Astrocyte of the spinal cord (primary cell): ENCODE measurements around the gene ANKMY1.

Experiments used
- DNase-seq: peaks from one replicate; pipeline ENCODE4 v3.0.0; 2011; ENCODE audit warnings: low read depth, low spot score
- H3K4me3 ChIP-seq: 2 replicates; pipeline ENCODE4 v1.5.1; 2011; ENCODE audit warnings: low read depth, mild to moderate bottlenecking, low read length, moderate library complexity
- CTCF ChIP-seq: IDR thresholded peaks from 2 replicates; pipeline ENCODE4 v1.5.1; 2012; ENCODE audit warnings: low read depth, mild to moderate bottlenecking, low read length, inconsistent platforms
- in situ Hi-C: cut with HindIII; loops from 2 replicates; pipeline ENCODE4 v1.10.0; 2017; ENCODE audit warnings: low sequenced_read_pairs

The ANKMY1 gene

DNA sequence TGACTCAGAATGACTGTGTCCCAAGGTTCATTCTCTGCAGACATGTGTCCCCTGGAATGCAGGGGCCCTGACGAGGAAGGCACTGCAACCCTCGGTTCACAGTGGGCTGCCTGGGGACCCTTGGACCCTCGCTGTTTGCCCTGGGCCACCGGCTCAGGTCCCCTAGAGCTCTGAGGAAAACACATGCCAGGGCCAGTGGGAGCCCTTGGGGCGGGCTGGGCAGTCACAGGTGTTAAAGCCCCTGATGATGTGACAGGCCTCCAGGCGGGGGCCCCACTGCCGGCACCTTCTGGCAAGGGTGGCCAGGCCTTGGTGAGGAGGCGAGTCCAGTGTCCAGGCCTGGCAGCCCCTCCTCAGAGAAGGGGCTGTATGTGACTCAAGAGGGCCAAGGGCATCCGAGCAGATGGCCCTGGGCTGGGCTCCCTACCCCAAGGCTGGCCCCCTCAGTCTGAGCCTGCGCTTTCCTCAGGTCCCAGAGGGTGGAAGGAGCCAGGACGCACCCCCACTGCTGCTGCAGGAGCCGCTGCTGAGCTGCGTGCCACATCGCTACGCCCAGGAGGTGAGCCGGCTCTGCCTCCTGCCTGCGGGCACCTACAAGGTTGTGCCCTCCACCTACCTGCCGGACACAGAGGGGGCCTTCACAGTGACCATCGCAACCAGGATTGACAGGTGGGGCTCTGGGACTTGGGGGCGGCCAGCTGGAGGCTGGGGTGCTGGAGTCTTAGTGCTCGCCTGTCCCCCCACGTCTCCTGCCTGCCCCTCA, 39.8 kb upstream of the ANKMY1 start:
- TF ChIP-seq CTCF: no peak
- in situ Hi-C loops: no loop called here
- no peak overlapping the region for H3K4me3 ChIP-seq
- no peak for DNase-seq

GRCh38 chr2:240597054-240597418, 39.2 kb upstream of the ANKMY1 start:
- TF ChIP-seq CTCF: no peak
- no peak for DNase-seq
- in situ Hi-C loops: no loop called here
- H3K4me3 ChIP-seq: no peak overlapping the region

DNA sequence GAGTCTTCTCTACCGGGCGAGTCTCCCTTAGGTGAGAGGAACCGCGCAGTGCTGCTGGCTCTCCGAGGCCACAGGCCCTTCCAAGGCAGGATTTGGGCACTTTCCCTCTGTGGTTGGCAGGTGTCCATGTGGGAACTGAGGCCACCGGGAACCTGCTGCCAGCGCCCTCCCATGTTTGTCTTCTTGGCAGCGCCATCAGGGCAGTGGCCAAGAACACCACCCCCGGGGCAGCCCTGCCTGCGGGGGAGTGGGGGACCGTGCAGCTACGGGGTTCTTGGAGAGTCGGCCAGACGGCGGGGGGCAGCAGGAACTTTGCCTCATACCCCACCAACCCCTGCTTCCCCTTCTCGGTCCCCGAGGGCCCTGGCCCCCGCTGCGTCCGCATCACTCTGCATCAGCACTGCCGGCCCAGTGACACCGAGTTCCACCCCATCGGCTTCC, 38.7 kb upstream of the ANKMY1 start:
- no peak for DNase-seq
- no peak for TF ChIP-seq CTCF
- in situ Hi-C loops: no loop called here
- H3K4me3 ChIP-seq: no peak overlapping the region

DNA sequence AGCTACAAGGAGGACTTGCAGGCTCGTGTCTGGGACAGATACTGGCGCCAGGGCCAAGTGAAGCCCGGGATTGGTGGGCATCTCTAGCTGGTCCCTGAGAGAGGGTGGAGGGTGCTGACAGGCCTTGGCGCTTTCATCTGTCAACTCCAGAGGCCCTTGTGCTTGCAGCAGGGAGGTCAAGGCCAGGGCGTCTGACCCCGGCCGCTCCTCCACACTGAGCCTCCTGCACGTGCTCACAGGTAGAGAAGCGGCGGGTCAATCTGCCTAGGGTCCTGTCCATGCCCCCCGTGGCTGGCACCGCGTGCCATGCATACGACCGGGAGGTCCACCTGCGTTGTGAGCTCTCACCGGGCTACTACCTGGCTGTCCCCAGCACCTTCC, 38.3 kb upstream of the ANKMY1 start:
- no peak for DNase-seq
- in situ Hi-C loops: no loop called here
- H3K4me3 ChIP-seq: no peak overlapping the region
- TF ChIP-seq CTCF: no peak

DNA sequence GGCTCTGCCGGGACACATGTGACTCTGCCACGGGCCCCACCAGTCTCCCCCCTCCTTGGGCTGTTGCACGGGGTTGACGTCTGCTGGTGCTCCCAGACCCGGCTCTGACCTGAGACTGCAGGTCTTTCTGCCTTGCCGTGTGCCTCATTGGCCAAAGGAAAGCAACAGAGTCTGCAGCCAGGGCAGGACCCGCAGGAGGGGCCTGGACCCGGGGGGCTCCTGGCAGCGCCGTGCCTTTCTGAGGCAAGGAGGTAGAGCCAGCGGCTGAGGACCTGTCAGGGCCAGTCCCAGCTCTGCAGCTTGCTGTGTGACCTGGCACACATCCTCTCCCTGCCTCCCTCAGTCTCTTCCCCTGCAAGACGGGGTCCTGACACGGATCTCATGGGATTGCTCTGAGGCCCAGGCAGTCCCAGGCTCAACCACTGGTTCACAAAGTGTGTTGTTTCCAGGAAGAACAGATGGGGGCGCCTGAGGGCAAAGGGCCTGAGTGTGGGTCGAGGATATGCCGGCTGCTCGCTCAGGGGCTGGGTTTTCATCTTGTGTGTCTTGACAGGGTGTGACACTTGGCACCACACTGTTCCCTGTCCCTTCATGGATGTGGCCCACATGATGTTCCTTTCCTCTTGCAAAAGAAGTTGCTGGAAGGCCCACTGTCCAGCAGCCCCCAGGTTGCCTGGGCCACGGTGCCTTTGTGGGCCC, 37.7 kb upstream of the ANKMY1 start:
- no peak overlapping the region for H3K4me3 ChIP-seq
- TF ChIP-seq CTCF: peak; percentile 33
- in situ Hi-C loops: no loop called here
- DNase-seq: no peak

DNA sequence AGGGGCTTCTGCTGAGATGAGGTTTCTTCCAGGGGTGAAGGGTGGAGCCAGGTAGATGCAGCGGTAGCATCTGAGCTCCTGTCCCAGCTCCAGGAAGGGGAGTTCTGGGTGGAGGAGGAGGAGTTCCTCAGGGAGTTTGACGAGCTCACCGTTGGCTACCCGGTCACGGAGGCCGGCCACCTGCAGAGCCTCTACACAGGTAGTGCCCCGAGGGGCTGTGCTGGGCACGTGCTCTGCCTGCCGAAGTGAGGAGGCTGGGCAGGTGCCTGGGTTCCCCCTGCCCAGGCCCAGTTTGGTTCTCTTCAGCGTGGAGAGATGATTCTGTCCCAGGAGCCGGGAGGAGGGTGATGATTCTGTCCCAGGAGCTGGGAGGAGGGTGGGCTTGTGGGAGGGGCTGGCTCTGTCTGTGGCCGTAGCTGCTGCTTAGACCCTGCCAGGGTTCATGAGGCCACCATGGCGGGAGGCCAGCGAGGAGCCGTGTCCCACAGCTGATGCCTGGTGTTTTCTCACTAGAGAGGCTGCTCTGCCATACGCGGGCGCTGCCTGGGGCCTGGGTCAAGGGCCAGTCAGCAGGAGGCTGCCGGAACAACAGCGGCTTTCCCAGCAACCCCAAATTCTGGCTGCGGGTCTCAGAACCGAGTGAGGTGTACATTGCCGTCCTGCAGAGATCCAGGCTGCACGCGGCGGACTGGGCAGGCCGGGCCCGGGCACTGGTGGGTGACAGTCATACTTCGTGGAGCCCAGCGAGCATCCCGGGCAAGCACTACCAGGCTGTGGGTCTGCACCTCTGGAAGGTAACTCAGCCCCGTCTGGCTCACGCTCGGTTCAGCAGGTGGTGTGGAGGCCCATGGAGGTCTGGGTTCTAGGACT, 37.0 kb upstream of the ANKMY1 start:
- in situ Hi-C loops: no loop called here
- TF ChIP-seq CTCF: no peak
- no peak overlapping the region for H3K4me3 ChIP-seq
- DNase-seq: no peak
